ENCODE measurements around the gene SMURF2.

GRCh38 chr17:64655704-64656103, 6.4 kb downstream of the SMURF2 start:
- TF ChIP-seq, protein P1, sequence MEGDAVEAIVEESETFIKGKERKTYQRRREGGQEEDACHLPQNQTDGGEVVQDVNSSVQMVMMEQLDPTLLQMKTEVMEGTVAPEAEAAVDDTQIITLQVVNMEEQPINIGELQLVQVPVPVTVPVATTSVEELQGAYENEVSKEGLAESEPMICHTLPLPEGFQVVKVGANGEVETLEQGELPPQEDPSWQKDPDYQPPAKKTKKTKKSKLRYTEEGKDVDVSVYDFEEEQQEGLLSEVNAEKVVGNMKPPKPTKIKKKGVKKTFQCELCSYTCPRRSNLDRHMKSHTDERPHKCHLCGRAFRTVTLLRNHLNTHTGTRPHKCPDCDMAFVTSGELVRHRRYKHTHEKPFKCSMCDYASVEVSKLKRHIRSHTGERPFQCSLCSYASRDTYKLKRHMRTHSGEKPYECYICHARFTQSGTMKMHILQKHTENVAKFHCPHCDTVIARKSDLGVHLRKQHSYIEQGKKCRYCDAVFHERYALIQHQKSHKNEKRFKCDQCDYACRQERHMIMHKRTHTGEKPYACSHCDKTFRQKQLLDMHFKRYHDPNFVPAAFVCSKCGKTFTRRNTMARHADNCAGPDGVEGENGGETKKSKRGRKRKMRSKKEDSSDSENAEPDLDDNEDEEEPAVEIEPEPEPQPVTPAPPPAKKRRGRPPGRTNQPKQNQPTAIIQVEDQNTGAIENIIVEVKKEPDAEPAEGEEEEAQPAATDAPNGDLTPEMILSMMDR (IDR thresholded peaks at IDR 0.05), result no peak
- TF ChIP-seq POLR2A (IDR thresholded peaks at IDR 0.05), result no peak
